GM19240 (cell line): Measurements from ENCODE around the gene MGLL.

Experiments
- DNase-seq: peaks from one replicate; pipeline ENCODE4 v3.0.0; 2011; ENCODE audit warnings: low spot score; ENCODE audit not compliant: insufficient read length

Gene MGLL

DNA sequence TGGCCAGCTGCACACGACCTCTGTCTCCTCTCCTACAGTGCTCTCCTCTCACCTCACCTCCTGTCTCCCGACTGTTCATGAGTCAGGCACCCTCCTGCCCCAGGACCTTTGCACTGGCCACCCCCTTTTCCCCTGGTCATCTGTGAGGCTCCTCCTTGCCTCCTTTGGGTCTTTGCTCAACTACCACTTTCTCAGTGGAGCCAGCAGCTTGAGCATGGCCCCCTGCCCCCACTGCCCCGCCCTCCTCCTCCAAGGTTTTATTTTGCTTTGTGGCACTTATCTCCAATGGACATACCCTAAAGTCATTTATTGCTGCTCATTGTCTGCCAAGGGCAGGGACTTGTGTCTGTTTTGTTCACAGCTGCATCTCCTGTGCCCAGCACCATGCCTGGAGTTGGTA lies 64.3 kb downstream of the MGLL start:
- no peak for DNase-seq

DNA sequence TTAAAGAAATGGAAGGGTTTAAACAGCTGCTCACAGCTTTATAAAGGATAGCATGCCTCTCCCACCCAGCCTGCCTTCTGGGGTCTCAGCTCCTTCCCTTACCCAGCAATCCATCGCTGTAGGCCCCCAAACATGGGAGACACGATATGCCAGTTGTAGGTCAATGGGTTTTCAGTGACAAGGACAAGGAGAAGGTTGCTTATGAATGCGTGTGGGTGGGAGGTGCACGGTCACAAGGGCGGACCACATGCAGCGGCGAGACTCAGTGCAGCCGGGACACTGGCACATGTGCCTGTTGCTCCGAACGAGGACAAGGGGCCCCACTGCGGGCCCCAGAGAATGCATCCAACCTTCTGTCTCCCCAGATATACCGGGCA lies 67.0 kb downstream of the MGLL start:
- DNase-seq: no peak

GRCh38 chr3:127754411-127755304 lies 67.7 kb downstream of the MGLL start:
- DNase-seq: no peak

DNA sequence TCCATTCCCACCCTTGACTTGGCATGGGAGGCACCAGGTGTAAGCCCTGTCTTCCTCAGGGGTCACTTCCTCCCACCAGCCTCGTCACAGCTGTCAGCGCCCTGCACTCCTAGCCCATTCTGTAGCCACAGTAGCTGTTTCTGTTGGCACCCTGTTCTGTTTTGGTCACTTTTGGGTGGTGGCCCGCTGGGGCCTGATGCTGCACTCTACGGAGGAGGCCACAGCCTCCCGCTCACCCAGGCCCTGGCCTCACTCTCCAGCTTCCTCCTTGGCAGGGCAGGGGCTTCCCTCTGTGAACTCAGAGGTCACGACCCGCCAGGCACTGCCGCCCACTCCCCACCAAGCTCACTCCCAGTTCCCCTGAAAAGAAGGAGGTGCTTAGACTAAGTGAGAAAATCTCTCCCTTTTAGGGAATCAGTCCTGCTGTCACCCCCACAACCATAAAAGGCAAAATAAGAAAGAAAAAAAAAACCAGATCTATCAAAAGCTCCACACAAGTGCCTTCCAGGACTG lies 68.4 kb downstream of the MGLL start:
- no peak for DNase-seq

DNA sequence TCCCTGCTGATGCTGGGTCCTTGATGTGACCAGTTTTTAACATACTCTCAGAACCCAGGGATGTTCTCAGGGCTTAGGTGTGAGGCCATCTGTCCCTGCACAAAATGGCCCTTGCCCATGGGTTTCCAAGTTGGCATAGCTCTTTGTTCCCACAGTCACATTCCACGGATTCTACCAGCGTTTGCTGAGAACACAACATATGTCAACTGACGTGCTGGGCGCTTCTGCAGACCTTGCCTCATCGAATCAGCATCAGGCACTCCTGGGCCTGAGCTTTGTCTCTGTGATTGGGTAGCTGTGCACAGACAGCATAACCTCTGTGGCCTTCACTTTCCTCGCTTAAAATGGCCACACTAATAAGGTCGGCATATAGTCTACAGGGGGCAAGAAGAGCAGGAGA lies 69.0 kb downstream of the MGLL start:
- no peak for DNase-seq

GRCh38 chr3:127751782-127752181 lies 70.5 kb downstream of the MGLL start:
- no peak for DNase-seq

GRCh38 chr3:127751163-127751621 lies 71.1 kb downstream of the MGLL start:
- DNase-seq: no peak

DNA sequence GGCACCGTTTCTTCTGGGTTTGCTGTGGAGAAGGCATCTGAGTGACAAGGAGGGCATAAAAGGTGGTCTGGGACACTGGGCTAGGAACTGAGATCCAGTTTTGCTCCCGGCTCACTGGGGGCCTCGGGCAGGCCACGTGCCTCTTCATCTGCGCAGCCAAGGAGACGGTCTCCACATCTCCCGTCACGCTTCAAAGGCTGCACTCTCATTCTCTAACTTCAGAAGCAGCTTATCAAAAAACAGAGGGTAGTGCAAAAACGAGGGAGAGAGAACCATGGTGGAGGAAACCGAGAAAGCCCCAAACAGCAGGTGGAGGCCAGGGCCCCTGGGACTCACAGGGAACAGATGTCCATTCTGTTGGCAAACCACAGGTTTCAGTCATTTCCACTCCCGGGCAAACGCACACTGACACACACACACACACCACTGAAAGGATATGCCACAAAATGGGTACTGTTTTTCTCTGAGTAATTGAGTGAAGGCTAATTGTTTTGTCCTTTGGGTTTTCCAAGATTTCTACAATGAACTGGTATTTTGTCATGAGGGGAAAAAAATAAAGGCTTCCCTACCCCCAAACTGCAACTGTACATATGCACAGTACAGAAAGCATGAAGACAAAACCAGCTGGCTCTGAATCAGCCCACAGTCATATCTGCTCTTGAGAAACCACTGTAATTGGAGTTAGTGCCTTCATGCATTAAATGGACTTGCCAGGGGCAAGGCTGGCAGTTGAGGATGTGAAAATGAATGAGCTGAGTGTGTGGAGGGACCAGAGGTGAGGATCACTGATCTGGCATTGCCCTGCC lies 71.9 kb downstream of the MGLL start:
- DNase-seq: no peak

DNA sequence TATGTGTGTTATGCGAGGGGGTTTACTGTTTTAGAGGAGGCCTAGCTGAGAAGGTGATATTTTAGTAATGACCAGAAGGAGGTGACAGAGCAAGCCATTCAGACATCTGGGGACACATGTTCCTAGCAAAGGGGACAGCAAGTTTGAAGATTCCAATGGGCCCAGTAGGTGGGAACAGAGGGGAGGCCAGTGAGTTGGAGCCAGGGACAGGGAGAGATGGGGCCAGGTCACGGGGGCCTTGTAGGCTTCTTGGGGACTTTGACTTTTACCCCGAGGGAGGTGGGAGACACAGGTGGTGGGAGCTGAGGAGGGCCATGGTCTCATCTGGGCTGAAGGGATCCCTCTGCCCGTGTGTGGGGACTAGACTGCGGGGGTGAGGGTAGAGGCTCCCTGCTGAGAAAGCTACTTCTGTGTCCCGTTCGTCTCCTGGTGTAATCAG lies 72.5 kb downstream of the MGLL start:
- no peak for DNase-seq

DNA sequence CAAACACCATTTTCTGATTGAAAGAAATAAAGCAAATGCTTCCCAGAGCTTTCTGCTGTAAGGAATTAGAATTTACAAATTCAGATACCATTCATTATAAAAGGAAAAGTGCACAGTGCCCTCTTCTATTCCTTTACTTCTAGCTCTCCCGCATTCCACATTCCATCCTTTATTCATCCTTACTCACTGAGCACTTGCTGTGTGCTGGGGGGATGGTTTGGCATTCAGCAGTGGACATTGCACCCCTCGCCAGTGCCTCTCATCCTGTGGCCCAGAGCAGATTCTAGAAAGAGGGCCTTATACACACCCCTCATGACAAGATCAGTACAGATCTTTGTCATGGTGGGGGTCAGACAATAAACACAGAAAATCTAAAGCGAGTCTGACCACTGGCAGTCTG lies 73.0 kb downstream of the MGLL start:
- DNase-seq: no peak

DNA sequence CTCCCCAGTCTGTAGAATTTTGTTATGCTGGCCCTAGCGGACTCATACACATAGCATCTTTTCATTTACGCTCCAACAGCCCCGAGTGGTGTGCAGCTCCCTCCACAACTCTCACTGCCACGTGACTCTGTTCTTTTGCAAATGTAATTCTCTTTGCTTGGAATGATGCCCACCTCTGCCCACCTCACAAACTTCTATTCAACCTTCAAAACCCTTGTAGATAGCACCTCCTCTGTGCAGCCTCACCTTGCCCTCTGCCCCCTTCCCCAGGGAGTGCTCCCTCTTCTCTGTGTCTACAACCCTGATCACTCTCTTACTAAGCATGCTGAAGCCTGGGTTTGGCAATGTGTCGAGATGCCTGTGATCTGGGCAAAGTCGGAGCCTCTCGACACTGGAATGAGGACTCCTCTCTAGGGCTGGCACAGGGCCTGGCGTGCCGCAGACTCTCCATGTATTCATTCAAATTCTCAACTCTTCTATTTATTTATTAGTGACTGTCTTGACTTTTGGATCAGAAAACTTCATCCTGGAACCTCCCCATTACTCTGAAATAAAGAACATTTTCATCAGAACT lies 73.5 kb downstream of the MGLL start:
- no peak for DNase-seq

- no peak for DNase-seq
Measured at GRCh38 chr3:127747751-127748521, 74.4 kb downstream of the MGLL start.

DNA sequence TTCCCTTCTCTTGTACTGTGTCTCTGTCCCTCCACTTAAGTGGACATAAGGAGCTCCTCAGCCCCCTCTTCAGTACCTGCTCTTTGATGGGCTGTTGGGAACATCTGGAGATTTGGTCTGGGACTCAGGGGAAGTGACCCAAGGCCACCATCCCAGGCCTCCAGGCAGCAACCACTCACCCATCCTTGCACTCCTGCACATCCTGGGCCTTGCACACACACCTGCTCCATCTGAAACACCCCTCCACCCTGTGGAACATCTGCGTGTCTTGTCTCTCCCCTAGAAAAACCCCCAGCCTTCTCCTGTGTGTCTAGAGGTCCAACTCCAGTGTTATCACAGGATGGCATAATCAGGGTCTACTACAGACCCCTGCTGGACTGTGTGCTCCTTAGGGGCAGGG lies 75.2 kb downstream of the MGLL start:
- no peak for DNase-seq

- no peak for DNase-seq
Measured at GRCh38 chr3:127746400-127747057, 75.8 kb downstream of the MGLL start.

GRCh38 chr3:127745656-127746399 lies 76.5 kb downstream of the MGLL start:
- no peak for DNase-seq

- no peak for DNase-seq
Measured at GRCh38 chr3:127744875-127745274, 77.4 kb downstream of the MGLL start.

DNA sequence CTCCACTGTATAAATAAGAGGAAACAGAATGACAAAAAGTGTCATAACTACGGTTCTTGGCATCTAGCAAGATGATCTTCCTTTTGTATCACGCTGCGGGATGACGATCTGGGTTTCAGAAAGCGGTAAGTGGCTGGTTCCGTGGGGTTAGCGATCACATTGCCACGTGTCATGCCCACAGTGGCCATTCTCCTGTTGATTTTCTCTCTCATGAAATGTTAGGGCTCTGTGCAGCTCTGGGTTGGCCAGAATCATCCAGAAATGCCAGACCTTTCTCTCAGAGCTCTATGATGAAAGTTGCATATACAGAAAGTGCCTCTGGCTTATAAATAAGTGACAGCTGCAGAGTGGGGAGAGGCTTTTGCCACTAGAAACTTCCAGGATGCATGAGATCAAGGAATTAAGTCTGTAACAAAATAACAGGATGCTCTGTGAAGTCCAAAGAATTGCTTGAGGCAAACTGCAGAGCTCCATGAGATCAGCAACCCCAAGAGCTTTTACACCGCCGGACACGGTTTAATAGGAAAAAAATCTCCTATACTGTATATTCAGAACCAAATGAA lies 78.0 kb downstream of the MGLL start:
- no peak for DNase-seq

DNA sequence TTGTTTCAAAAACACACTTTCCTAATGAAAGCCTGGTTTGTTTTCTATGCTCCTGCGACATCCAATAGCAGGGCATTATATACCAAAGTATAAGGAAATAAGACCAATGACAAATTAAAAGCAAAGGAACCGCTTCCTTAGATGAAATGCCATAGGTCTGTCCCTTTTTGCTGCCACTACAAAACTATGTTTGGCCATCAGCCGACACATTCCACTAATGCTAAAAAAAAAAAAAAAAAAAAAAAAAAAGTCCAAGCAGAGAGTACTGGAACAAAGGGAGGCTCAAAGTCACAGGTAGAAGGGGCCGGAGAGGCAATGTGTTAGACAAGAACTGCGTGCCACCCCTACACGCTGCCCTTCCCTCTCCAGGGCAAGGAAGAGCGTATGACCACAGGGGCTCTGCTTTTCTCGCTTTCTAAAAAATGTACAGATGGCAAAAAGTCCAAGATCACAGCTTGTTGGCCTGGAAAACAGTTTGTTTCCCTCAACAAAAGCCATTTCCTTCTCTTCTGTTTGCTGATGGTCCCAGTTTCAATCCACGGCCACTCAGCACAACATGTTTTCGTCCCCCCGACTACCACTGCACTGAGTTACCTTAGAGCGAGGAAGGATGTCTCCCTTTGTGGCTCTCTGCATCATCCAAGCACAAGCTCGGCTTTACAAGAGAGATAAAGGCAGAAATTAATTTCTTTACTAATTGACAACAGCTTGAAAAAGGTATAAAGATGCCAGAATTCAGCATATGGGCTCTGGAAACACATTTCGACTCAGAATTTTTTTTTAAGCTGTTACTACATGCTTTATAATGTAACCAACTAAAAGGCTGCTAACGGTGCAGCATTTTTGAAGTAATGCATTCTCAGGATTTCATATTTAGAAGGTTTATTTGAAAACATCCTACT lies 78.7 kb downstream of the MGLL start:
- no peak for DNase-seq

GRCh38 chr3:127742580-127742979 lies 79.7 kb downstream of the MGLL start:
- no peak for DNase-seq
